Measurements from ENCODE around the gene ZNF385B.

DNA sequence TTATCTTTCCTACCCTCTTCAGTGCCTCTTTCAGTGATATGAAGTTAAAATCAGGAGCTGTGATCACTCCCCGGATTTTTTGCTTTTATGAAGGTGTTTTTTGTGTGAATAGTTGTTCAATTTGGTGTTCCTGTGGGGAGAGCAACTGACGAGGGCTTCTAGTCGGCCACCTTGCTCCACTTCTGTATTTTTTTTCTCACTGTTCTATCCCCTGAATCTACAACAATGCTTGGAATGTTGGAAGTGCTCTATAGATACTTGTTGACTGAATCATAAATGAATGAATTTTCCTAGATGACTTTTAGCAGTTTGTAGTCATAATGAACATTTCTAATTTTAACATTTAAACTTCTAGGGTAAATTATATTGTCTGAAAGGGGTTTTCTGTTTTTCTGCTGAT is 247.3 kb downstream of the ZNF385B start:
- TF ChIP-seq POLR2A (IDR thresholded peaks at IDR 0.05), result no peak
- TF ChIP-seq, protein P1, sequence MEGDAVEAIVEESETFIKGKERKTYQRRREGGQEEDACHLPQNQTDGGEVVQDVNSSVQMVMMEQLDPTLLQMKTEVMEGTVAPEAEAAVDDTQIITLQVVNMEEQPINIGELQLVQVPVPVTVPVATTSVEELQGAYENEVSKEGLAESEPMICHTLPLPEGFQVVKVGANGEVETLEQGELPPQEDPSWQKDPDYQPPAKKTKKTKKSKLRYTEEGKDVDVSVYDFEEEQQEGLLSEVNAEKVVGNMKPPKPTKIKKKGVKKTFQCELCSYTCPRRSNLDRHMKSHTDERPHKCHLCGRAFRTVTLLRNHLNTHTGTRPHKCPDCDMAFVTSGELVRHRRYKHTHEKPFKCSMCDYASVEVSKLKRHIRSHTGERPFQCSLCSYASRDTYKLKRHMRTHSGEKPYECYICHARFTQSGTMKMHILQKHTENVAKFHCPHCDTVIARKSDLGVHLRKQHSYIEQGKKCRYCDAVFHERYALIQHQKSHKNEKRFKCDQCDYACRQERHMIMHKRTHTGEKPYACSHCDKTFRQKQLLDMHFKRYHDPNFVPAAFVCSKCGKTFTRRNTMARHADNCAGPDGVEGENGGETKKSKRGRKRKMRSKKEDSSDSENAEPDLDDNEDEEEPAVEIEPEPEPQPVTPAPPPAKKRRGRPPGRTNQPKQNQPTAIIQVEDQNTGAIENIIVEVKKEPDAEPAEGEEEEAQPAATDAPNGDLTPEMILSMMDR (IDR thresholded peaks at IDR 0.05), result no peak

All from adrenal gland (tissue), 5 donors.